Esophagus muscularis mucosa (tissue), 3 donors: ENCODE results near the gene ICE1.

ENCODE experiments used
- CTCF ChIP-seq, 3 experiments: fragments of 200-600 bp in 2 of 3; fragments of 450-650 bp in 1 of 3; sonication (generic) in 2 of 3; IDR thresholded peaks; one replicate each; pipeline ENCODE4 v1.5.1; 2017 to 2019; ENCODE audit warnings: antibody characterized with exemption in 3 of 3, mild to moderate bottlenecking in 2 of 3, moderate library complexity in 1 of 3
- POLR2A ChIP-seq: fragments of 450-650 bp; IDR thresholded peaks from one replicate; pipeline ENCODE4 v1.6.1; 2017; ENCODE audit warnings: antibody characterized with exemption, moderate library complexity, mild to moderate bottlenecking, low read depth

GRCh38 chr5:5373351-5373989 lies 49.0 kb upstream of the ICE1 start:
- TF ChIP-seq CTCF (IDR thresholded peaks at IDR 0.05): no peak
- no peak for TF ChIP-seq POLR2A
